ENCODE measurements around the gene ABHD8.

DNA sequence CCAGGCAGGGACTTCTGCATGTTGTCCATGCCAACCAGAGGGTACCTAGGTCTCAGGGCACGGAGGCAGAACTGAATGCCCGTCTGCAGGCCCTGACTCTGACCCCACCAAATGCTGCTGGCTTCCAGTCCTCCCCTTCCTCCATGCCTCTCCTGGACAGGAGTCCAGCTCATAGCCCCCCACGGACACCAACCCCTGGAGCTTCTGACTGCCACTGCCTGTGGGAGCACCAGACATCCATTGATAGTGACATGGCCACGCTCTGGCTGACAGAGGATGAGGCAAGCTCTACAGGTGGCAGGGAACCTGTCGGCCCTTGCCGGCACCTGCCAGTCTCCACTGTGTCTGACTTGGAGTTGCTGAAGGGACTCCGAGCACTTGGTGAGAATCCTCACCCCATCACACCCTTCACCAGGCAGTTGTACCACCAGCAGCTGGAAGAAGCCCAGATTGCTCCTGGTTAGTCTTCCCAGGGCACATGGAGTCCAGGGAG is 19.7 kb downstream of the ABHD8 start:
- no peak for TF ChIP-seq POLR2A (IDR thresholded peaks at IDR 0.05)
- TF ChIP-seq, protein P1, sequence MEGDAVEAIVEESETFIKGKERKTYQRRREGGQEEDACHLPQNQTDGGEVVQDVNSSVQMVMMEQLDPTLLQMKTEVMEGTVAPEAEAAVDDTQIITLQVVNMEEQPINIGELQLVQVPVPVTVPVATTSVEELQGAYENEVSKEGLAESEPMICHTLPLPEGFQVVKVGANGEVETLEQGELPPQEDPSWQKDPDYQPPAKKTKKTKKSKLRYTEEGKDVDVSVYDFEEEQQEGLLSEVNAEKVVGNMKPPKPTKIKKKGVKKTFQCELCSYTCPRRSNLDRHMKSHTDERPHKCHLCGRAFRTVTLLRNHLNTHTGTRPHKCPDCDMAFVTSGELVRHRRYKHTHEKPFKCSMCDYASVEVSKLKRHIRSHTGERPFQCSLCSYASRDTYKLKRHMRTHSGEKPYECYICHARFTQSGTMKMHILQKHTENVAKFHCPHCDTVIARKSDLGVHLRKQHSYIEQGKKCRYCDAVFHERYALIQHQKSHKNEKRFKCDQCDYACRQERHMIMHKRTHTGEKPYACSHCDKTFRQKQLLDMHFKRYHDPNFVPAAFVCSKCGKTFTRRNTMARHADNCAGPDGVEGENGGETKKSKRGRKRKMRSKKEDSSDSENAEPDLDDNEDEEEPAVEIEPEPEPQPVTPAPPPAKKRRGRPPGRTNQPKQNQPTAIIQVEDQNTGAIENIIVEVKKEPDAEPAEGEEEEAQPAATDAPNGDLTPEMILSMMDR (IDR thresholded peaks at IDR 0.05): no peak

Data from adrenal gland (tissue), 5 donors.